Activated CD4-positive, alpha-beta memory T cell treated with anti-CD3 and anti-CD28 coated beads for 36 hours (primary cell): ENCODE data around the gene PNLIP. TPM values are rescaled to one million over a fixed set of nuclear protein-coding genes. Genes with fewer than 3 reads are reported as not detected.

ENCODE experiments used
- CTCF ChIA-PET: fragments of 350-600 bp; sonication (Branson Sonifier 250); formaldehyde crosslinking; loops from one replicate; lab custom pipeline; 2021; ENCODE audit warnings: antibody characterized with exemption, inconsistent platforms; lab: Charles Lee
- POLR2A ChIA-PET: fragments of 350-600 bp; sonication (Branson Sonifier 250); formaldehyde crosslinking; loops from one replicate; lab custom pipeline; 2021; ENCODE audit warnings: antibody characterized with exemption; lab: Charles Lee
- DNase-seq: peaks from one replicate; pipeline ENCODE4 v3.0.0-alpha.2; 2020
- H3K27ac Mint-ChIP-seq: one replicate; pipeline ENCODE4 v1.8.0; 2021; ENCODE audit warnings: mixed read lengths
- H3K27me3 Mint-ChIP-seq: one replicate; pipeline ENCODE4 v1.8.0; 2021; ENCODE audit warnings: mixed read lengths
- H3K36me3 Mint-ChIP-seq: one replicate; pipeline ENCODE4 v1.8.0; 2021; ENCODE audit warnings: mixed read lengths
- H3K4me1 Mint-ChIP-seq: one replicate; pipeline ENCODE4 v1.8.0; 2021; ENCODE audit warnings: low read depth, mixed read lengths
- H3K4me3 Mint-ChIP-seq: one replicate; pipeline ENCODE4 v1.8.0; 2021; ENCODE audit warnings: mild to moderate bottlenecking, mixed read lengths
- H3K9me3 Mint-ChIP-seq: one replicate; pipeline ENCODE4 v1.8.0; 2021; ENCODE audit warnings: mixed read lengths
- intact Hi-C: fragments of 100-400 bp; cut with micrococcal nuclease; formaldehyde crosslinking; loops from one replicate; pipeline ENCODE4 v1.15.1; 2023
- total RNA-seq, 2 experiments: library from RNA; stranded (reverse); gene quantifications; one replicate each; pipeline ENCODE4 v1.2.3, GENCODE V29; 2021

PNLIP gene
- total RNA-seq, result not detected

GRCh38 chr10:116545756-116546155 lies at the start of gene PNLIP:
PNLIP (plus strand) TSS chr10:116545931; CDS start chr10:116546093, 162 bp downstream.
- ChIA-PET POLR2A (no interaction called here), CTCF (no interaction called here)
- Mint-ChIP-seq H3K4me1 (no peaks in the 10 kb centered on the region), H3K4me3 (no peak within 1 kb of the TSS), H3K27ac (no peak within 1 kb of the TSS), H3K27me3 (peaks cover 4% of the 10 kb centered on the region), H3K9me3 (no peaks in the 10 kb centered on the region), H3K36me3 (no peaks in the 10 kb centered on the region)
- intact Hi-C loops, result no loop called here
- DNase-seq, result no peak

DNA sequence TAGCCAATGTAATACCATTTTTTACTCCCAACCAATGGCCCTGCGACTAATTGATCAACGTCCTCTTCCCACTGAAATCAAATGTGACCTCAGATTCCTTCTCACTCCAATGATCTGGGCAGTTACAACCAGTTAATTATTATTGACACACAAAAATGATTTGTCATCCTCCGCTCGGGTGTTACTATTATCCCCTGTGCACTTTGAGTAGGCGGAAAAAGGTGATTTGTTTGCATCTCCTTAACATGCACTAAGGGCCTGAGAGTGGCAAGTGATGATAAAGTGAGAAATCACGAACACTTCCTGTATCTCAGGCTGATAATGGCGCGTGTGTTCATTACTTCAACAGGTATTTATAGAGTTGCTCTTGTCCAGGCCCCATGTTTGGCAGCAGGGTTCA lies 40.9 kb upstream of the PNLIP start:
- DNase-seq, result no peak
- Mint-ChIP-seq H3K4me3 (no peak overlapping the region), H3K27ac (no peak overlapping the region), H3K9me3 (no peaks in the 10 kb centered on the region), H3K36me3 (no peaks in the 10 kb centered on the region), H3K4me1 (no peaks in the 10 kb centered on the region), H3K27me3 (no peaks in the 10 kb centered on the region)
- CTCF ChIA-PET, result no interaction called here
- POLR2A ChIA-PET, result no interaction called here
- intact Hi-C loops, result no loop called here

DNA sequence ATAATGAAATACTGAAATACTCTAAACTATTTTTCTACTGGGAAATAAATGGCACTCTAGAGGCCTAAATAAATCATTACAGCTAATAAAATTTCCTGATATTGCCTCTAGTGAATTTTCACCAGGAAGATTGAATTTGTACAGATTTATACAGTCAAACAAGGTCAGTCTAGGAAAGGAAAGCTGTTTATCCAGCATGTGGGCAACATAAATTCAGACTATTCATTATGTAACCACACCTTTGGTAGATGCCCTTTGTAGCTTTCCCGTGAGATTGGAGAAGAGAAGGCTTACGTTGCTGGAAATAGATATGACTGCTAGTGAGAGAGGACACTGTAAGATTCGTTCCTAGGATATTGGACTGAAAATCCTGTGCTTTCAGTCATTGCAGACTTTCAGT lies 35.2 kb upstream of the PNLIP start:
- Mint-ChIP-seq H3K4me1 (no peaks in the 10 kb centered on the region), H3K36me3 (no peaks in the 10 kb centered on the region), H3K27me3 (peaks cover 6% of the 10 kb centered on the region), H3K9me3 (no peaks in the 10 kb centered on the region), H3K27ac (no peak overlapping the region), H3K4me3 (no peak overlapping the region)
- ChIA-PET POLR2A (no interaction called here), CTCF (no interaction called here)
- DNase-seq, result no peak
- intact Hi-C loops, result no loop called here

GRCh38 chr10:116511365-116511764 lies 34.4 kb upstream of the PNLIP start:
- Mint-ChIP-seq H3K4me1 (no peaks in the 10 kb centered on the region), H3K4me3 (no peak overlapping the region), H3K36me3 (no peaks in the 10 kb centered on the region), H3K27me3 (peaks cover 6% of the 10 kb centered on the region), H3K9me3 (no peaks in the 10 kb centered on the region), H3K27ac (no peak overlapping the region)
- DNase-seq, result no peak
- POLR2A ChIA-PET, result no interaction called here
- CTCF ChIA-PET, result no interaction called here
- intact Hi-C loops, result no loop called here

- no peak overlapping the region for H3K4me3 Mint-ChIP-seq
- CTCF ChIA-PET, result interaction anchor here (0.7 to 1.5 kb wide), 5 partner anchors 10 to 574 kb away, joined by 3 to 7 read pairs (median 3); no protein-coding TSS in a partner anchor
- no peak overlapping the region for H3K27ac Mint-ChIP-seq
- H3K27me3 Mint-ChIP-seq, result peaks cover 2% of the 10 kb centered on the region
- POLR2A ChIA-PET, result no interaction called here
- H3K4me1 Mint-ChIP-seq, result no peaks in the 10 kb centered on the region
- peak; percentile 16 for DNase-seq
- no peaks in the 10 kb centered on the region for H3K36me3 Mint-ChIP-seq
- intact Hi-C loops, result loop anchor here (1.0 kb wide), 1 partner anchor 77 kb away; no protein-coding TSS in a partner anchor
- no peaks in the 10 kb centered on the region for H3K9me3 Mint-ChIP-seq
Observed at GRCh38 chr10:116521424-116522290, 24.1 kb upstream of the PNLIP start.

GRCh38 chr10:116522803-116523381 lies 22.8 kb upstream of the PNLIP start:
- ChIA-PET CTCF (interaction anchor here (1.5 kb wide), 1 partner anchor 8 kb away, joined by 7 read pairs; no protein-coding TSS in a partner anchor), POLR2A (no interaction called here)
- intact Hi-C loops, result no loop called here
- Mint-ChIP-seq H3K36me3 (no peaks in the 10 kb centered on the region), H3K27me3 (peaks cover 2% of the 10 kb centered on the region), H3K9me3 (no peaks in the 10 kb centered on the region), H3K27ac (no peak overlapping the region), H3K4me1 (no peaks in the 10 kb centered on the region), H3K4me3 (no peak overlapping the region)
- no peak for DNase-seq

- H3K36me3 Mint-ChIP-seq, result no peaks in the 10 kb centered on the region
- H3K27ac Mint-ChIP-seq, result no peak overlapping the region
- DNase-seq, result no peak
- intact Hi-C loops, result no loop called here
- H3K4me1 Mint-ChIP-seq, result no peaks in the 10 kb centered on the region
- H3K27me3 Mint-ChIP-seq, result peaks cover 2% of the 10 kb centered on the region
- H3K9me3 Mint-ChIP-seq, result no peaks in the 10 kb centered on the region
- ChIA-PET POLR2A (no interaction called here), CTCF (no interaction called here)
- H3K4me3 Mint-ChIP-seq, result no peak overlapping the region
Observed at GRCh38 chr10:116524736-116525135, 21.0 kb upstream of the PNLIP start.

DNA sequence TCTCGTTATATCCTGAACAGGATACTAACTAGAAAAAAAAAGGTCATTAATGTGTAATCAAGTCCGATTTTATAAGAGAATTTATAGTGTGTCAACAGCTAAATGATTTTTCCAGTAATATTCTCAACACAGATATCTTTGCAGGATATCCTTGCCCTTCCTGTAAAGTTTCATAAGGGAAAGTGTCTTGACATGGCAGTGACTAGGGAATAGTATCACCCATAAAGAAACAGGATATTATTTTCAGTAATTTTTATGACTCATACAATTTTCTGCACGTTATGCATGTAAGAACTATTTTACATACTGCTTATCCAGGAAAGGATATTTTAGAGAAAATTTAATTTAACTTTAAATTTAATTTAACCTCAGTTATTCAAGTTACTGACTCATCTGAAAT lies 19.5 kb upstream of the PNLIP start:
- H3K36me3 Mint-ChIP-seq, result no peaks in the 10 kb centered on the region
- POLR2A ChIA-PET, result no interaction called here
- CTCF ChIA-PET, result no interaction called here
- no peak overlapping the region for H3K4me3 Mint-ChIP-seq
- intact Hi-C loops, result no loop called here
- no peak for DNase-seq
- no peaks in the 10 kb centered on the region for H3K4me1 Mint-ChIP-seq
- H3K27ac Mint-ChIP-seq, result no peak overlapping the region
- H3K27me3 Mint-ChIP-seq, result peaks cover 2% of the 10 kb centered on the region
- peaks cover 2% of the 10 kb centered on the region for H3K9me3 Mint-ChIP-seq

GRCh38 chr10:116536810-116537209 lies 8.9 kb upstream of the PNLIP start:
- intact Hi-C loops, result no loop called here

GRCh38 chr10:116538456-116538855 lies 7.3 kb upstream of the PNLIP start:
- ChIA-PET CTCF (no interaction called here), POLR2A (no interaction called here)
- Mint-ChIP-seq H3K4me3 (no peak overlapping the region), H3K36me3 (no peaks in the 10 kb centered on the region), H3K27me3 (peaks cover 10% of the 10 kb centered on the region), H3K9me3 (no peaks in the 10 kb centered on the region), H3K4me1 (no peaks in the 10 kb centered on the region), H3K27ac (no peak overlapping the region)
- no peak for DNase-seq
- intact Hi-C loops, result no loop called here

More at GRCh38 chr10:116536810-116537209, 8.9 kb upstream of the PNLIP start:
- peaks cover 6% of the 10 kb centered on the region for H3K27me3 Mint-ChIP-seq
- H3K4me1 Mint-ChIP-seq, result no peaks in the 10 kb centered on the region
- no peak overlapping the region for H3K4me3 Mint-ChIP-seq
- POLR2A ChIA-PET, result no interaction called here
- no peaks in the 10 kb centered on the region for H3K9me3 Mint-ChIP-seq
- CTCF ChIA-PET, result no interaction called here
- no peak overlapping the region for H3K27ac Mint-ChIP-seq
- DNase-seq, result no peak
- H3K36me3 Mint-ChIP-seq, result no peaks in the 10 kb centered on the region

- H3K9me3 Mint-ChIP-seq, result no peaks in the 10 kb centered on the region
- no peaks in the 10 kb centered on the region for H3K4me1 Mint-ChIP-seq
- no peaks in the 10 kb centered on the region for H3K36me3 Mint-ChIP-seq
- H3K27ac Mint-ChIP-seq, result no peak overlapping the region
- peaks cover 10% of the 10 kb centered on the region for H3K27me3 Mint-ChIP-seq
- intact Hi-C loops, result no loop called here
- H3K4me3 Mint-ChIP-seq, result no peak overlapping the region
- ChIA-PET CTCF (no interaction called here), POLR2A (no interaction called here)
- DNase-seq, result no peak
Observed at GRCh38 chr10:116538992-116539391, 6.7 kb upstream of the PNLIP start.

DNA sequence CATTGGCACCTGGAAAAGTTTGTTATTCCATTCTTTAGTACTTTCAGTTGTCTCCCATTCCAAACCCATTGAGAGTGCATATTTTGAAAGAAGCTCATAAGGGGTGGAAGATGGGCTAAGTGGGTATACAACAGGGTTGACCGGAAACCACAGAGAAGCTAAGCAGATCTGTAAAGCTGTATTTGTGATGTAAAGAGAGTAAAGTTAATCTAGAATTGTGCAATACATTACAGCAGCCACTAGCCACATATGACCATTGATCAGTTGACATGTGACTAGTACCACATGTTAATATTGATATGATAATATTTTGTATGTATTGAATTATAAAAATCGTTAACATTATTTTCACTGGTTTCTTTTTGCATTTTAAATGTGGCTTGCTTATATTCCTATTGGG lies 4.9 kb upstream of the PNLIP start:
- Mint-ChIP-seq H3K27me3 (peaks cover 10% of the 10 kb centered on the region), H3K9me3 (no peaks in the 10 kb centered on the region), H3K27ac (no peak overlapping the region), H3K36me3 (no peaks in the 10 kb centered on the region), H3K4me3 (no peak overlapping the region), H3K4me1 (no peaks in the 10 kb centered on the region)
- ChIA-PET POLR2A (no interaction called here), CTCF (no interaction called here)
- no peak for DNase-seq
- intact Hi-C loops, result no loop called here
